Endothelial cell of umbilical vein (primary cell): ENCODE measurements around the gene CAPN7. TPM values are rescaled to one million over a fixed set of nuclear protein-coding genes. Genes with fewer than 3 reads are reported as not detected.

ENCODE experiments used
- BruUV-seq: library from RNA; stranded (reverse); fragments of 400-500 nt; replicated peaks from 2 replicates; lab custom pipeline; 2021; lab: Mats Ljungman, UMichigan
- CTCF ChIA-PET: fragments of 300-600, 350-600 bp; sonication (Branson Sonifier 250); formaldehyde crosslinking; loops from one replicate; lab custom pipeline; 2021; ENCODE audit warnings: antibody characterized with exemption, inconsistent platforms; lab: Charles Lee
- POLR2A ChIA-PET: fragments of 300-600, 350-600 bp; sonication (Branson Sonifier 250); formaldehyde crosslinking; loops from one replicate; lab custom pipeline; 2021; ENCODE audit warnings: antibody characterized with exemption, inconsistent platforms; lab: Charles Lee
- DNase-seq: peaks from one replicate; pipeline ENCODE4 v3.0.0-alpha.2; 2011; ENCODE audit warnings: low read depth, low spot score
- FAIRE-seq: peaks from 2 replicates; lab custom pipeline; 2011; peaks lifted over from hg19 to GRCh38; lab: Jason Lieb, UNC
- H2AFZ ChIP-seq: 2 replicates; pipeline ENCODE4 v1.6.0; 2012; ENCODE audit warnings: low read depth, low read length, control low read depth, inconsistent platforms
- H3K27ac ChIP-seq: 2 replicates; pipeline ENCODE4 v1.5.1; 2011; ENCODE audit warnings: low read depth, mild to moderate bottlenecking, control low read depth, low read length, moderate library complexity; ENCODE audit not compliant: insufficient read depth
- H3K27me3 ChIP-seq, 2 experiments: 2 replicates each; pipeline versions ENCODE4 v1.6.0 to v1.6.1; 2011; ENCODE audit warnings: low read length in 2 of 2, mixed read lengths in 1 of 2; ENCODE audit not compliant: control insufficient read depth in 2 of 2, insufficient read depth in 2 of 2
- H3K36me3 ChIP-seq, 2 experiments: 2 replicates in 1 of 2; 3 replicates in 1 of 2; pipeline ENCODE4 v1.5.1; 2011; ENCODE audit warnings: low read length in 2 of 2, mild to moderate bottlenecking in 1 of 2, moderate library complexity in 1 of 2; ENCODE audit not compliant: control insufficient read depth in 2 of 2, insufficient read depth in 2 of 2; ENCODE audit errors: extremely low read depth in 1 of 2
- H3K4me1 ChIP-seq: 3 replicates; pipeline ENCODE4 v1.5.1; 2011; ENCODE audit warnings: mild to moderate bottlenecking, low read length; ENCODE audit not compliant: control insufficient read depth, insufficient read depth; ENCODE audit errors: extremely low read depth
- H3K4me2 ChIP-seq: 2 replicates; pipeline ENCODE4 v1.6.1; 2011; ENCODE audit warnings: low read length, control low read depth, mixed read lengths; ENCODE audit not compliant: insufficient read depth
- H3K4me3 ChIP-seq, 3 experiments: fragments of 200-600 bp in 1 of 3; sonication (generic), shearing (Covaris generic) in 1 of 3; replicated peaks in 1 of 3; 2 replicates each; pipeline ENCODE4 v1.5.1; 2011 to 2016; ENCODE audit warnings: control low read depth in 3 of 3, low read length in 3 of 3, mild to moderate bottlenecking in 2 of 3, inconsistent platforms in 1 of 3, low read depth in 1 of 3, moderate library complexity in 1 of 3; ENCODE audit not compliant: insufficient read depth in 1 of 3
- H3K79me2 ChIP-seq: 2 replicates; pipeline ENCODE4 v1.6.0; 2012; ENCODE audit warnings: low read length, inconsistent platforms; ENCODE audit not compliant: control insufficient read depth, insufficient read depth
- H3K9ac ChIP-seq: replicated peaks from 2 replicates; pipeline ENCODE3; 2011; ENCODE audit warnings: low read length, control low read depth; ENCODE audit not compliant: insufficient read depth; ENCODE audit errors: extremely low read depth
- H3K9me1 ChIP-seq: replicated peaks from 3 replicates; pipeline ENCODE4 v1.6.0; 2011; ENCODE audit warnings: mild to moderate bottlenecking, low read length; ENCODE audit not compliant: control insufficient read depth, insufficient read depth; ENCODE audit errors: extremely low read depth
- H3K9me3 ChIP-seq: replicated peaks from 2 replicates; pipeline ENCODE4 v1.5.1; 2012; ENCODE audit warnings: low read length, inconsistent platforms; ENCODE audit not compliant: control insufficient read depth, insufficient read depth
- H4K20me1 ChIP-seq: replicated peaks from 2 replicates; pipeline ENCODE3; 2011; ENCODE audit warnings: mild to moderate bottlenecking, low read length; ENCODE audit not compliant: control insufficient read depth, insufficient read depth; ENCODE audit errors: extremely low read depth
- CTCF ChIP-seq, 2 donors: IDR thresholded peaks; 1 replicate in 1 of 2; 2 replicates in 1 of 2; pipeline ENCODE4 v1.5.1; 2011; ENCODE audit warnings: low read length in 2 of 2, mild to moderate bottlenecking in 2 of 2, moderate library complexity in 2 of 2, control low read depth in 1 of 2, inconsistent platforms in 1 of 2, low read depth in 1 of 2; ENCODE audit not compliant: insufficient read depth in 1 of 2; ENCODE audit errors: extremely low read depth in 1 of 2
- EZH2 ChIP-seq: IDR thresholded peaks from 2 replicates; pipeline ENCODE4 v1.6.1; 2012; ENCODE audit warnings: borderline replicate concordance, low read depth, mild to moderate bottlenecking, moderate library complexity, low read length, inconsistent platforms; ENCODE audit not compliant: severe bottlenecking
- FOS ChIP-seq: IDR thresholded peaks from 2 replicates; pipeline ENCODE4 v1.6.1; 2011; ENCODE audit warnings: mild to moderate bottlenecking, low read length, moderate library complexity, borderline replicate concordance; ENCODE audit not compliant: insufficient read depth
- GATA2 ChIP-seq: IDR thresholded peaks from 2 replicates; pipeline ENCODE4 v1.7.0; 2011; ENCODE audit warnings: low read depth, mild to moderate bottlenecking, moderate library complexity, mixed read lengths, low read length; ENCODE audit not compliant: insufficient read length, insufficient read depth
- JUN ChIP-seq: IDR thresholded peaks from 2 replicates; pipeline ENCODE4 v1.6.1; 2011; ENCODE audit warnings: borderline replicate concordance, low read depth; ENCODE audit not compliant: insufficient read length, insufficient read depth
- MAX ChIP-seq: IDR thresholded peaks from 2 replicates; pipeline ENCODE4 v1.6.1; 2011; ENCODE audit not compliant: insufficient read depth, insufficient read length
- MYC ChIP-seq: IDR thresholded peaks from one replicate; pipeline ENCODE4 v1.6.1; 2011; ENCODE audit warnings: mild to moderate bottlenecking, low read depth, low read length
- POLR2A ChIP-seq: IDR thresholded peaks from 2 replicates; pipeline ENCODE4 v1.6.1; 2012; ENCODE audit warnings: low read depth, mild to moderate bottlenecking, control low read depth, low read length
- POLR2AphosphoS5 ChIP-seq: IDR thresholded peaks from 2 replicates; pipeline ENCODE4 v1.6.1; 2012; ENCODE audit warnings: low read depth, mild to moderate bottlenecking, control low read depth, low read length, moderate library complexity; ENCODE audit not compliant: insufficient read depth
- dilution Hi-C: fragments of 300-500 bp; cut with MboI; formaldehyde crosslinking; loops from one replicate; pipeline ENCODE4 v1.15.0; 2019; ENCODE audit warnings: low sequenced_read_pairs; ENCODE audit not compliant: extremely low pct_ligation_motif_present
- intact Hi-C: fragments of 100-400 bp; cut with micrococcal nuclease; formaldehyde crosslinking; loops from one replicate; pipeline ENCODE4 v1.10.0; 2022
- polyA plus RNA-seq, 4 experiments: library from polyadenylated mRNA; depleted of rRNA in 3 of 4; stranded (reverse) in 3 of 4; unstranded in 1 of 4; fragments of >200 nt; gene quantifications; 2 replicates each; pipeline versions ENCODE4 v1.2.1 to v1.2.3, GENCODE V29; 2011 to 2012; ENCODE audit warnings: missing spikeins in 1 of 4
- total RNA-seq: library from RNA; stranded (reverse); gene quantifications from 2 replicates; pipeline ENCODE4 v1.2.3, GENCODE V29; 2021

Gene CAPN7
- total and polyA plus RNA-seq, 2 donors (not counting 3 experiments of a cell fraction or from before 2014, with no cell fraction given): 13.2 to 32.7 TPM

- no TSS peak for BruUV-seq
- H3K4me2 ChIP-seq: no peak overlapping the region
- no peak overlapping the region for H3K9ac ChIP-seq
- intact Hi-C loops (no loop called here), dilution Hi-C loops (no loop called here)
- H3K4me1 ChIP-seq: no peaks in the 10 kb centered on the region
- no peaks in the 10 kb centered on the region for H4K20me1 ChIP-seq
- no peaks in the 10 kb centered on the region for H3K9me1 ChIP-seq
- H2AFZ ChIP-seq: no peak overlapping the region
- H3K9me3 ChIP-seq: no peaks in the 10 kb centered on the region
- H3K4me3 ChIP-seq: no peak overlapping the region
- TF ChIP-seq POLR2AphosphoS5: no peak
- no peak for TF ChIP-seq EZH2
- no peak for TF ChIP-seq POLR2A
- TF ChIP-seq FOS: no peak
- no peak for TF ChIP-seq JUN
- TF ChIP-seq CTCF (IDR thresholded peaks at IDR 0.05; ENCODE audit: extremely low read depth in 1 of 2, insufficient read depth in 1 of 2, low read depth in 1 of 2, low read length in 2 of 2): no peak
- TF ChIP-seq MYC: no peak
- no peak for TF ChIP-seq MAX
- no peak for TF ChIP-seq GATA2
- CTCF ChIA-PET: interaction anchor here (9.7 kb wide), 1 partner anchor 141 kb away, joined by 350 read pairs; no protein-coding TSS in a partner anchor
- FAIRE-seq: no peak
- H3K79me2 ChIP-seq: peaks cover 37% of the 10 kb centered on the region
- H3K27me3 ChIP-seq: no peaks in the 10 kb centered on the region
- H3K36me3 ChIP-seq: peaks cover 21 to 45% of the 10 kb centered on the region in 2 experiments
- no peak overlapping the region for H3K27ac ChIP-seq
- DNase-seq: no peak
- POLR2A ChIA-PET: no interaction called here
These were observed 56.0 kb downstream of the CAPN7 start for GRCh38 chr3:15262021-15262420.
